ENCODE measurements around the gene RAPGEF5.

The RAPGEF5 gene

DNA sequence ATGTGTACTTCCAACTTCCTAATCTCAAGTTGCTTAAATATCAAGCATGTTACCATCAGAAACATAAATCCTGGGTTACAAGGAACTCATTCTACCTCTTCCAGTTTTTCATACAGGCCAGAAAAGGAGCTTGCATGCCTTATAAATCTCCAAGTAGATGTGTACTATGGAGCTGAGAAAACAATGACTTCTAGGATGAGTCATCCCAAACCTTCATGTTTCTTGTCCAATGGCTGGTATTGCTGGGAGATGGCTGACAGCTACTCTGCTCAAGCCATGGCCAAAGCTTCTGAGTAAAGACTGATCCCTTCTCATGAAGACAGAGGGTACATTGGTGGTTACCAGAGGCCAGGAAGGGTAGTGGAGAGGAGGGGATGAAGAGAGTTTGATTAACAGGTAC, 8.6 kb downstream of the RAPGEF5 start:
- DNase-seq (ENCODE audit: low spot score) = no peak

DNA sequence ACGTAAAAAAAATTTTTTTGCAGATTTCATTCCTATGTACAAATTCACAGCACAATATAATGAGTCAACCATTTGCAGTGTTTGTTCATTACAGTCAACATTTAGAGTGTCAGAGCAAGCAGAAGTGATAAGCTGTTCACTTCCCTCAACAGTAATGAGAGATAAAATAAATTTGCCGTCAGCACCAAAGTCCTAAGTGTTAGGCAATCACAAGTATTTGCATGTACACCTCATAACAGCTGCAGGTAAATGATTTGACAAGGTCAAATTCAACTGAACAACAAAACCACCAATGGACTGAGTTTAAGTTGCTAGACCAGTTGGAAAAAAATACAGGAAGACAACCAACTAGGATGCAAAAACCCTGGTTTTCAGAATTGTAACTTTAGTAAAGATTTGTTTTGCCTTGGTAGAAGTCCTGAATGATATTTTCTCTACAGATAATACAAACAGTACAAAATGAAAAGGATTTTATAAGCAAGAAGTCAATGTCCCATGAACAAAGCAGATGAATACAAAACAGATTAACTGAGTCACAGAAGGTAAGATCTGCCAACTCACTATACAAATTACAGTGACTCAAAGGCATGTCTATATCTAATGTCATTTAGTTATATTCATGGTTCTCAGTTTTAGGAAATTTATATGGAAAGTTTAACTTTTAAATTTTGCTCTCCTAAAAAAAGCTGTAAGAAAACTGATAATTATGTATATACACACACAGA, 10.4 kb downstream of the RAPGEF5 start:
- no peak for DNase-seq (ENCODE audit: low spot score)

DNA sequence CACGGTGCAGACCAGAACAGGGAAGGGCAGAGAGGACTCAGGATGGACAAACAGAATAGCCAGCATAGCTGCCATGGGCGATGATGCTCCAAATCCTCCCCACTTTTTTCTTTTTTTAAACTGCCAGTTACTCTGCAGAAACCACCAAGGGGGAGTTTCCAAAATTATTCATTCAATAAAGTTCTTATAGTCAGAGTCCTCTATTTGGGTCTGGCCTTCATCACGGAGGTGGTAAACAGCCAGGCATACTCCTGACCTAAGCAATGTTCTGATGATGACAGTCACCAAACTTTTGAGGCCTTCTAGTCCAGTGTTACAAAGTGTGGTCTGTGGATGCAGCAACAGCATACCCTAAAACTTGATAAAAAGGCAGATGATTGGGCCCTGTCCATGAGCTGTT, 12.3 kb downstream of the RAPGEF5 start:
- DNase-seq (ENCODE audit: low spot score) = no peak

DNA sequence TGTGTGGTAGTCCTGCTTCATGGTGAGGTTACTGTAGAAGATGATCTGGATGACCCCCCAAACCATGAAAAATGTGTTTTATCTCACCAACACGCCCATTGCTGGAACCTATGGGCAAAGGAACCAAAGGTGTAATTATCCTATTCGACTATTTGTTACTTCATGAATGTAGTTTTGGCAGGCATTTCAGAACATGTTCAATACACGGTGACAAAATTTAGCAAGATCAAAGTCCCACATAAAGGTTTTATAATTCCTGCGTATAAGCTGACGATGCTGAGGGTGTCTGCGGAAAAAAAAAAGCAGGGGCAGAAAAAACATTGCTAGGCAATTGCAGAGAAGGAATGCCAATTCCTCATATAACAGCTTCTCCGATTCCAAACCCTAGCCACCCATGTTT, 13.3 kb downstream of the RAPGEF5 start:
- DNase-seq (ENCODE audit: low spot score) = no peak

DNA sequence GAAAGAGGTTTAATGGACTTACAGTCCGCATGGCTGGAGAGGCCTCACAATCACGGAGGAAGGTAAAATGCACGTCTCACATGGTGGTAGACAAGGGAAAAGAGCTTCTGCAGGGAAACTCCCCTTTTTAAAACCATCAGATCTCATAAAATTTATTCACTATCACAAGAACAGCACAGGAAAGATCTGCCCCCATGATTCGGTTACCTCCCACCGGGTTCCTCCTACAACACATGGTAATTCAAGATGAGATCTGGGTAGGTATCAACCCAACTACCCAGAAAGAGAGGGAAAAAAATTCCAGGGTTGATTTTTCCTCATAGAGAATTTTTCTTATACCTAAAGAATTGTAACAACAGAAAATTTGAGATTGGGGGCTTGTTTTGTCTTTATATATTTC, 13.9 kb downstream of the RAPGEF5 start:
- DNase-seq (ENCODE audit: low spot score) = no peak

DNA sequence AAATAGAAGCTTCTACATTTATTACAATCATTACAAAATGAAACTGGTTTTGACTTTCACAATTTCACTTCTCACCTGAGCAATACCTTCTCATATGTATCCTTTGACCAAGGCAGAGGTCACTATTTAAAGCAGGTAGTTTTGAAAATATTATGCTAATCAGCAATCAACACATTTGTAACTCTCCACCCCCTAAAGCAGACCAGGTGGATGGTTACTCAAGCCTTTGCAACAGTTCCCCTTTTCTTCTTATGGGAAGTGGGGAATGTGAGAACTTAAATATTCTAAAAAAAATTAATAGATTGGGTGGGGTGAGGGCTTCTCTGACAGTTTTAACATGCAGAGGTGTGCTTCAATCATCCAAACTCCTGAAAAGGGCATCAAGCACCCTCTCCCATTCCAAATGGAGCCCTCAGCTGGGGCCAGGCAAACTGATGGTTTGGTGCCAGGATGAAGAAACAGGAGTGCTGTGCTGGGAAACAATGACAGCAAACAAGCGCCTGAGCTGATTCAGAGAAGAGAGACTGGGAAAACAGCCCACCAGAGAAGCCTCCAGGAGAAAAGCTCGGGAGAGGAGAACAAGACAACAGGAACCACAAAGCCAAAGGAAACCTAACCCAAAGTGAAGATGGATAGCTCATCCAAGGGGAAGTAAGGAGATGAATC, 17.1 kb downstream of the RAPGEF5 start:
- no peak for DNase-seq (ENCODE audit: low spot score)

DNA sequence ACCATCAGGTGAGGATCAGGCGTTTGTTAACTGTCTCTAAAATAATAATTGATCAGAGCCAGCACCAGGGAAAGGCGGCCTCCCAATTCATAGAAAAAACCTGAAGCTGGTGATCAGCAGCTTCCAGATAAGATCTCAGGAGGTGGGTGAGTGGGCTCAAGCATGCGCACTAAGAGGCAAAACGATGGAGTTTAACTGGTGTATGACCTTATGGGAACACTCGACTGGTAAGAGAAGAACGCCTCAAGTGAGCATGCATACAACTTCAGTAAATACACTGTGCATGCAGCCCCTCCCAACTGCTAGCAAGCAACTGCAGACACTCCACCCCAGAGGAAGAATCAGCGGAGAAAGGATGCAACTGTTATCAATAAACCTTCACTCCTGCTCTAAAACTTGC, 18.1 kb downstream of the RAPGEF5 start:
- no peak for DNase-seq (ENCODE audit: low spot score)

DNA sequence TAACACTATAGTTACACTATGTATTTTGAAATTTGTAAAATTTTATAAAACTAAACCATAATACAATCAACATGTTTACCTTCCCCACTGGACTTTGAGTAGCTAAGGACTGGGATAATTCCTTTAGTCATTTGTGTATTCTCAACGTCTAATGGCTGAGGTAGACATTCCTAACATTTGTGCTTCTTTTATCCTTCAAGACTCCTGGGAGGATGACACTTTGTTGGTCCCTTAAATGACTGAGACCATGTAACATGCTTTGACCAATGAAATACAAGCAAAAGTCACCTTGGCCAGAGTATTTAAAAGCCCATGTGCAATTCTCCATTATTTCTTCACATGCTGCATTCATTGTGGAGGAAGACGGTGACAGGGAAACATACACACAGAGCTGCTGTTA, 18.5 kb downstream of the RAPGEF5 start:
- DNase-seq (ENCODE audit: low spot score) = no peak

DNA sequence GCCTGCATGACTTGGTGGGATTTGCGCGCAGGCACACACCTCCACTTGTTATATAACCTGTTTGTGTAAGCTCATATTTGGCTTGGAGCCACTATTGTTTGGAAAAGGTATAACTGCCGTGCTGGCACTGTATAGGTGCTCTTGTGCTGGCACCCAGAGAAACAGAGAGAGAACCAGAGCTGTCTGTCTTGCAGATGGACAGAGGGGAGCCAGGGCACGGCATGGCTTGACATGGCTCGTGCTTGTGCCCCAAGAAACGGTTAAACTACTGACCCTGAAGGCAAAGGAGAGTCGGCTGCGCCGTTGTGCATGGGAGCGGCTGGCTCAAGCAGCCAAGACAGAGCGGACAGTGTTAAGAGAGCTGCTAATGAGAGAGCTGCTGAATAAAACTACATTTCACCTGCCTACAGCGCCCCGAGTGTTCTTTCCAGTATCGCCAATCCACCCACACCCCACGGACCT, 23.2 kb downstream of the RAPGEF5 start:
- DNase-seq (ENCODE audit: low spot score) = no peak

DNA sequence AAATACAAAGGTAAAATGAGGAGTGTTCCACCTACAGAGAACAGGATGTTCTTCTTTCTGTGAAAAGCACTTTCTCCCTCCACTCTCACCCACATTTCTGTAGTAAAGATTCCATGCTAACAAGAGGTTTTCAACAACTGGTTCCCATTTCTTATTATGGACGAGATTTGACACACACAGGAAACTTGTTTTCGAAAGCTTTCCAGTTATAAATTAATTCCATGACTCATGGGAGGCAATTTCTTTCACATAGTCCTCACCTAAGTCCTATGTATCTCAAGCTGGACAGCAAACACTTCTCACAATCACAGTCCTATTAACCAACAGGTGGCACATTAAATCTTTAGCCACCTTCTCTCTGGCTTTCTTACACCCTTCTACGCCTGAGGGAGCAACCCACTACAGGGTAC, 24.5 kb downstream of the RAPGEF5 start:
- DNase-seq (ENCODE audit: low spot score) = no peak

DNA sequence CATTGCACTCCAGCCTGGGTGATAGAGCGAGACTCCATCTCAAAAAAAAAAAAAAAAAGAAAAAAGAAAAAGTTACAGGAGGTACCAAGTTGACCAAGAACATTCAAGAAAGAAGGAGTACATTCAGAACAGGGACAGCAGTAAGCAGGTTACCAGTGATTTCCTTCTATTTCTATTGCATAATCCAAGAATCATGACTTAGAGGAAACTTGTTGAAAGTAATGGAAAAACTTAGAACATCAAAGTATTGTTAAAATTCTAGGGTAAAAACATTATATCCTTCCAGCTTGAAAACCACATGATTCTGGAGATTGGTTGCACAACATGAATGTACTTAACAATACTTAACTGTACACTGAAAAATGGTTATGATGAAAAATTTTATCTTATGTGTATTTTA, 25.2 kb downstream of the RAPGEF5 start:
- DNase-seq (ENCODE audit: low spot score) = no peak

DNA sequence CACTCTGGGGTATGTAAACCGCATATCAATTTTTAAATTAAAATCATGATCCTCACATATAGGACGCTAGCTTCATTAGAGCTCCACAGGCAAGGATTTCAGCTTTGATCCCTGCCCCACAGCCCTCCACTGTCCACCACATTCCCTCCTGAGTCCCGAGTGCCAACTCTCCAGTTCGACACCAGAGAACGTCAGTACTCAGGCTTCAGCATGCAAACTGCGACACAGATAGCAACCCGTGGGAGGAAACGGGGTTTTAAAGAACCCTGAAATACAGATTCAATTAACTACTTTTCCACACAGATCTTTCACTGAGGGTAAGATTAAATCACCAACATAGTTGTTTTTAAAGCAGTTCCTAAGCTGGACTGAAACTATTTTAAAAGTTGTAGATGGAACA, 26.1 kb downstream of the RAPGEF5 start:
- DNase-seq (ENCODE audit: low spot score) = no peak

DNA sequence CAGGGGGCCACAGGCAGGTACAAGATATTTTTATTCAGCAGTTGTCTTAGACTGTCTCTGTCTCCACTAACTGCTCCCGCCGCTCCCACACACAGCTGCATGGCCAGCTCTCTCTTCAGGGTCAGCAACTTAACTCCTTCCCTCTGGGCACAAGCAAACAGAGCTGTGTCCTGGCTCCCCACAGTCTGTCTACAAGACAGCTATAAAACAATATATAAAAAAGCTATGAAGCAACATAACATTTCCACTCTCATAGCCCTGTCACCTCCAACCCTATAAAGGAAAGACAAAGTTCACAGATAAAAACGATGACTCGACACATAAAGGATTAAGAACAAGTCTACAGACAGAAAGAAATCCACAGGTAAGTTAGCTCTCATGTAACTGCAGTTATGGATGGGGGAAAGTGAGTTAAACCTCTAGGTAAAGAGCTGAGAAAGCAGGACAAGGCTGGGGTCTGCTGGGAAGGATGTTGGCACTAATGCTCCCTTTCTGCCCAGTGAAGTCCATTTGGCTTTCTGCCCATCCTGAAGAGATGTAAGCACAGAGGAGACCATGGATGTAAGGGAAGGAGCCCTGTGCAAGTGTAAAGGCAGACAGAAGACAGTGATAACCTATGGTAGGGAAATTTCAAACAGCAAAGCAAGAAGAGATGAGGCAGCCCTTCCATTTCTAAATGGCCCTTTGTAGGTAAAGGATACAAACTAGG, 27.0 kb downstream of the RAPGEF5 start:
- DNase-seq (ENCODE audit: low spot score) = no peak

DNA sequence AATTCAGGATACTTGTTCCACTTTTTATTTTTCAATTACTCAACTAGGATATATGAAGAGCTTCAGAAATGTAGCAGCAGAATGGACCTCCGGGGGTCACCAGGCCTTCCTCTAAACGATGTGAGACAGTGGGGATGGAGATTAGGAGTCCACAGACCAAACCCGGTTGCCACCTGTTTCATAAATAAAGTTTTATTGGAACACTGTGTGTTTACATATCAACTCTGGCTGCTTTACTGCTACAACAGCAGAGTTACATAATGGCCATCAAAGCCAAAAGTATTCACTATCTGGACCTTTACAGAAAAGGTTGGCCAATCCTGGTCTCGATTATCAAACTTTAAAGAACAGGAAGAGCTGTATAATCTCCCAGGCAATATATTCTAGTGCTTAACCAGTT, 30.8 kb downstream of the RAPGEF5 start:
- DNase-seq (ENCODE audit: low spot score) = no peak

DNA sequence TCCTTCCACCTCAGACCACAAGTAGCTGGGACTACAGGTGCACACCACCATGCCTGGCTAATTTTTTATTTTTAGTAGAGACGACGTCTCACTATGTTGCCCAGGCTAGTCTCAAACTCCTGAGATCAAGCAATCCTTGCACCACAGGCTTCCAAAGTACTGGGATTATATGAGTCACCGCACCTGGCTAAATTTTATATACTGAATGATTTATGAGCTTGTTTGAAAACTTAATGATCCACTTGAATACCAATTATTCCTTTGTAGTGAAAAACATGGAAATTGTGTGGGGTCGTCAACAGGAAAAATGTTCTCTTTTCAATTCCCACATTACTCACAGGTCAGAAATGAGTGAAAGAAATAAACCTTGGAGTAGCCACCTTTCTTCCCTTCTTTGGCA, 31.3 kb downstream of the RAPGEF5 start:
- DNase-seq (ENCODE audit: low spot score) = no peak

DNA sequence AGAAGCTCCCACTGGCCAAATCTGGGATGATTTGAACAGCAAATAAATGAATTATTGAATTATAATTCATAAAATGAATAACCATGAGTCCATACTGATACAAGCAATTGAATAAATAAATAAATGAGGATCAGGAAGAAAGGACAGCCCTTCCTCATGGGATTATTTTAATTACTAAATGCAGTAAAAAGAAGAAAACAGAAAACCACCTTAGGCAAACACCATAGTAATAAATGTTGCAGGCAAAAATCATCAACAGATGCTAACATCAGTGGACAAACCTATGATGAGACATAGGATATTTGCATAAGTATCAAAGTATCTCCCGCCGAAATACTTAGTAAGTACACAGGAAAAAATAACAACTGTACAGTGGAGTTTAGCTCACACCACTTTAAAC, 33.2 kb downstream of the RAPGEF5 start:
- DNase-seq (ENCODE audit: low spot score) = no peak

DNA sequence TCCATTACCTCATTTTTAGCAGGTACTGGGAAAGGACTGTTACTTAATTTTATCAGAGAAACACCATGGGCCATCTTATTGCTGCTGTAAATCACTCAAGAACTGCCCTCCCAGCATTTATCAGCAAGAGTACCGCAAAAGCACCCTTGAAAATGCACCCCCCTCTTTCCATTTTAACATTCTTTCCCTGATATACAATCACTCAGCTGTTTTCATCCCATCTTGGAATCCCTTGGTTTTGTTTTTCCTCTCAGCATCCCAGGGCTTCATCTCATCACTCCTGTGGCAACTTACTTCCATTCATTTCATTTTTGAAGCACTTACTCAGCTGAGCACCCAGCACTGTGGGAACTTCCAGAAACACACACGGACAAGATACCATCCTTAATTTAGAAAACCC, 36.5 kb downstream of the RAPGEF5 start:
- no peak for DNase-seq (ENCODE audit: low spot score)

DNA sequence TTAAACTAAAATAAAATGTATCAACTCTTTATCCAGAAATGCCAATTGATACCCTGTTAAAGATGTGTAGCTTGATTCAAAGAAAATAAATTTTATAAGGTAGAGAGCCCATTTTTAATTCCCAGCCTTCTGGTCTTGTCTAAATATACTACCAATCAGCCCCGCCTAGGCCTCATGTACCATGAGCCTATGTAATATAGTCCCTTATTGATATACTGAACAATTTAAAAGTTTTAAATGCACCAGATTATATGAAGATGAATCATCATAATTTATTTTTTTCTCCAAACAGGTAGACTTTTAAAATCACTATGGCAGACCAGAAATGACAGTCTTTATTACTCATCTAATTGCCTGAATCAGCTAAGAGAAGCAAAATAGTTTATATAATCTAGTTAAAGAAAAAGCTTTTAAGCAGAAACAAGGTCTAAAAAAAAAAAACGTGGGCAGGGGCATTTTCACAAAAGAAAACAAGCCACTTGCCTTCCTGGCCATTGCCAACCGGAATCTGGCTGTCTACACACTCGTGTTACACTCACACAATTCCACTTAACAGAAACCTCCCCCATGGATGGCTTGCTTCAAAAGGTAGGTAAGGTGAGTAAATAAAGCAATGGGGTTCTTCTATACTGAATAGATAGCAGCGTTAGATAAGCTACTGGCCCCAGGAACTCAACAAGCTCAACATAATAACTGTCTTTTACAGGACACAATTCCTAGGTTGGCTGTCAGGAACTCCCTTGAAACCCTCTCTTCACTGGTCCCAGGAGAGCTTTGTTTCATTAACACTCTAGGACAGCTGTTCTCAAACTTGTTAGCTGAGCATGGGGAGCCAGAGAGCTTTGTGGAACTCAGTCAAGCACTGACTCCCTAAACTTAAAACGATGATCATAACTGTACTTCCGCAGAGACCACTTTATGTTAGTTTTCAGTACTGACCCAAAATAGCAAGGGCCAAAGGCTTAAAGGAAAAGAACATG, 37.2 kb downstream of the RAPGEF5 start:
- DNase-seq (ENCODE audit: low spot score) = no peak

DNA sequence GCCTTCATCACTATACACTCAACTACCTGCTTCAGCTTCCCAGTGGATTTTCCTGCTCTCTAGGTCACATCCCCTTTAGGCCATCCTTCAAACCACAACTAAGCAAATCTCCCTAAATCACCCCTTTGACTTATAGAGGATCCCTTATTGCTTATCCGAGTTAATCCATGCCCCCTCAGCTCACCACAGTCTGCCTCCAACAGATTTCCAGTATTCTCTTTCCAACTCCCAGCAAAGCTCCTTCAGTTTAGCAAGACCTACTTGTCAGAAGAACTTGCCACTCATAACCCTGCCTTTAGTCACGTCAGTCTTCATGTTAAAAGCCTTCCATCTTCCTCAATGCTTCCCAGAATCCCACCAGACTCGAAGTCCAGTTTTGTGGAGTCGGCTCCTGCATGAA, 38.6 kb downstream of the RAPGEF5 start:
- DNase-seq (ENCODE audit: low spot score) = no peak

DNA sequence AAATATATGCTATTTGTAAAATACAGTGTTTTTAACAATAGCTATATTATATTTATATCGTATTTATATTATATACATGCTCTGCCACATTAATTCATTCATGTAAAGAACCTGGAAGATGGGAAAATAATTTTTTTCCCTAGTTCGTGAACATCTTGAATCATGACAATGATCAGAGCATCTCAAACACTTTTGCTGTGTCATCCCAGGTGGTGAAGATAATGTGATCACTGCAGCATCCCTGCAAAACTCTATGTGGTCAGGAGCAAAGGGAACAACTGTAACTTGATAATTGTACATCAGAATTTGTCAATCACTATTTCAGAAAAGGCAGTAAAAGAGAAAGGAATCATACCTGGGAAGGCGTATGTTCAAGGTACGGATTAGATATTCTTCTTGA, 39.3 kb downstream of the RAPGEF5 start:
- no peak for DNase-seq (ENCODE audit: low spot score)

DNA sequence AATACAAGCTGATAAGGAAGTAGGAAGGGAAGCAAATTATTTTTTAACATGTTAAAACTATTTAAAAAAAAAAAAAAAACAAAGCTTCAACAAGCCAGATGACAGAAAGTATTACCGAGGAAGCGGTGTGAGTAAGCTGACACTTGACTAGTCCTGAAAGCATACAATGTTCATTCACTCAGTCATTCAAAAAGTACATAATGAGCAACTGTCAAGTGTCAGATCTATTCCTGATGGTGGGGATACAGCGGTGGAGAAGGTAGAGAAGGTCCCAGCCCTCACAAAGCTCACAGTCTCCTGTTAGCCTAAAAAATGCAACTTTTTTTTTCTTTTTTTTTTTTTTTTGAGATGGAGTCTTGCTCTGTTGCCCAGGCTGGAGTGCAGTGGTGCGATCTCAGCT, 40.0 kb downstream of the RAPGEF5 start:
- DNase-seq (ENCODE audit: low spot score) = no peak

DNA sequence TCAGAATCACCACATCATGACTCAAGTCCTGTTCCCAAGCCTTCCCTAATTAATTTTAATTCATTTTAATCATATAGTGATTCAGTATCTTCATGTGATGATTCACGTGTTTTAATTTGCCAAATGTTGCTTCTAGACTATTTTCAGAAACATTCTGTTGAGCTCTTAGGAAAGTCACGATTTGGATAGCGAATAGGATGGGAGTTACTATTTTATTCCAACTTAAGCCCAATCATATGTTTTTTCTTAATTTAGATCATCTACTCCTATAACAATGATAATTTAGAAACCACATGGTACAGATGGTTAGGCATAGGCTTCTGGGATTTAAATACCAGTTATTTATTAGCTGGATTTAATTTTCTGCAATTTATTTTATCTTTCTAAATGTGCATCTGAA, 49.1 kb downstream of the RAPGEF5 start:
- no peak for DNase-seq (ENCODE audit: low spot score)
